ENCODE measurements around the gene HIP1. TPM values are rescaled to one million over a fixed set of nuclear protein-coding genes. Genes with fewer than 3 reads are reported as not detected.
"Not testable (repeated sequence)": the region's sequence is repeated elsewhere in the genome, so short reads cannot be mapped to it uniquely, and the experiment has no call there.

HIP1 gene
- total and polyA plus RNA-seq, 5 experiments from 2014 or later = 0.13 to 2.1 (median 1.6) TPM

DNA sequence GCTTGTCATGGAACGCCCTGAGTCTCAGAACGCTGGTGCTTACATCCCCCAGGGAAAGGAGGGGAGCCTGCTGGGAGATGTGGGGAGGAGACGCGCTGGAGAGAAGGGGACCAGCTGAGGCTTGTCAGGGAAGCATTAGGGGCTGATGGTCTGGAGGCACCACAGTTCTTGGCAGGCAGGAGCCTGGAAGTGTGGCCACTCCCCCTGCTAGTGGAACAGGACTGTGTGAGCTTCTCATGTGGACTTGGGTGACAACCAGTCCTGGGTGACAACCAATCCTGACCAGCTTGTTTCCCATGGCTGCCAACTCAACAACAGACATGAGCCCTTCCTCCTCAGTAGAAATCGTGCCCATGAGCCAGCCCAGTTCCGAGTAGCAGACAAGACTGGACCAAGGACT, 158.8 kb downstream of the HIP1 start:
- Mint-ChIP-seq H3K4me3 (no peak overlapping the region), H3K9me3 (no peaks in the 10 kb centered on the region), H3K27ac (peak overlapping the region in 1 of 10 donors; percentile 6), H3K4me1 (no peaks in the 10 kb centered on the region), H3K27me3 (no peaks in the 10 kb centered on the region), H3K36me3 (no peaks in the 10 kb centered on the region)
- no peak for ATAC-seq
- no peak for DNase-seq
- POLR2A ChIA-PET = no interaction called here

DNA sequence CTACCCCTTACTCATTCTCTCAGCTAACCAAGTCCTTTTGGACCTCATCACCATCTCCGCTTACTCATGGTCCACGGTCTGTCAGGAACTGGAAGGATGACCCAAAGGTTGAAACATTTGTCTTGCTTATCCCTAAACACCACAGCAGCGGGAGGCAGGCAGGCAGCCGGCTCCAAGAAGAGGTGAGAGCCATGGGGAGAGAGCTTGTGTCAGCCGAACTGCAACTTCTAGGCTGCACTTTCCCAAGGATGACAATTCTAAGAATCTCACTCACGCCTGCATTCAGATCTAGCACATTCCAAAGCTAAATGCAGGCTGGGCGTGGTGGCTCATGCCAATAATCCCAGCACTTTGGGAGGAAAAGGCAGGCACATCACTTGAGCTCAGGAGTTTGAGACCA, 160.7 kb downstream of the HIP1 start:
- no peak for DNase-seq
- H3K36me3 Mint-ChIP-seq = no peaks in the 10 kb centered on the region
- POLR2A ChIA-PET = no interaction called here
- H3K27ac Mint-ChIP-seq = peak overlapping the region in 1 of 10 donors; percentile 22
- no peak overlapping the region for H3K4me3 Mint-ChIP-seq
- ATAC-seq = no peak
- H3K4me1 Mint-ChIP-seq = peaks cover 0 to 3% (median 0%) of the 10 kb centered on the region in 4 donors
- H3K27me3 Mint-ChIP-seq = no peaks in the 10 kb centered on the region
- H3K9me3 Mint-ChIP-seq = no peaks in the 10 kb centered on the region

DNA sequence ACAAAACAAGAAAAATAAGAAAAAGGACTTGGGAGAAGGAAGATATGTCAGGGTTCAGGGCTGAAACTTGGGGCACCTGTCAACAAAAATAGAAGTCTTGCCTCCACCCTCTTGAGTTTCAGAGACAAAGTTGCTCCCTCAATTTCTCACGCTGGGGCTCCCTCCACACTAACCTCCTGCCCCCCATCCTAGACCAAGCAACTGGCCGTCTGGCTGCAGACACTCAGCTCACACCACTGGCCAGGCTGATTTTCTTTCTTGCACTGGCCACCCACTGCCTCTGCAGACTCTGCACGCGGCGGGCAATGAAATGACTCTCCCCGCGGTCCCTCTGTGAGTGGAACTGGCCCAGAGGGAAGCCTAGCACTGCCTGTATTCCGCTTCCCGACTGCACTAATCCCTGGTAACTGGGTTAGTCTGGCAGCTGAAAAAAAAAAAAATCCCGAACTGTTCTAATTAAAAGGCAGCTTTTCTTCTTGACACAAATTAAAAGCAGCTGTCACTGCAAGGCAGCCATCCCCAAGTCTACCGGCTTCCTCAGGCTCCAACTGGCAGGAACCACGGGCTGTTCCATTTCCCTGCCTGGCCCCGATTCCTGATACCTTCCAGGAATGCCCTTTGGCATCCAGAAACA, 163.1 kb downstream of the HIP1 start:
- POLR2A ChIA-PET = no interaction called here
- no peaks in the 10 kb centered on the region for H3K36me3 Mint-ChIP-seq
- ATAC-seq (no peak), DNase-seq (peak in 1 of 10 donors; percentile 30)
- no peak overlapping the region for H3K4me3 Mint-ChIP-seq
- peak overlapping the region in 1 of 10 donors; percentile 50 for H3K27ac Mint-ChIP-seq
- no peaks in the 10 kb centered on the region for H3K27me3 Mint-ChIP-seq
- H3K4me1 Mint-ChIP-seq = peaks cover 0 to 3% (median 0%) of the 10 kb centered on the region in 4 donors
- H3K9me3 Mint-ChIP-seq = no peaks in the 10 kb centered on the region

GRCh38 chr7:75573477-75574019, 165.2 kb downstream of the HIP1 start:
- POLR2A ChIA-PET = no interaction called here
- Mint-ChIP-seq H3K4me3 (no peak overlapping the region), H3K9me3 (no peaks in the 10 kb centered on the region), H3K27me3 (no peaks in the 10 kb centered on the region), H3K4me1 (peaks cover 0 to 4% (median 1%) of the 10 kb centered on the region in 4 donors), H3K36me3 (no peaks in the 10 kb centered on the region), H3K27ac (no peak overlapping the region)
- DNase-seq (no peak), ATAC-seq (no peak)

- H3K27me3 Mint-ChIP-seq = no peaks in the 10 kb centered on the region
- ATAC-seq (no peak), DNase-seq (no peak)
- H3K27ac Mint-ChIP-seq = no peak overlapping the region
- H3K4me3 Mint-ChIP-seq = no peak overlapping the region
- POLR2A ChIA-PET = no interaction called here
- H3K4me1 Mint-ChIP-seq = peaks cover 0 to 4% (median 1%) of the 10 kb centered on the region in 4 donors
- no peaks in the 10 kb centered on the region for H3K9me3 Mint-ChIP-seq
- no peaks in the 10 kb centered on the region for H3K36me3 Mint-ChIP-seq
These were observed 165.9 kb downstream of the HIP1 start for GRCh38 chr7:75572814-75573213.

- Mint-ChIP-seq H3K27me3 (no peaks in the 10 kb centered on the region), H3K4me3 (no peak overlapping the region), H3K4me1 (peaks cover 0 to 4% (median 1%) of the 10 kb centered on the region in 4 donors), H3K9me3 (no peaks in the 10 kb centered on the region), H3K27ac (no peak overlapping the region), H3K36me3 (no peaks in the 10 kb centered on the region)
- DNase-seq (no peak), ATAC-seq (no peak)
- POLR2A ChIA-PET = no interaction called here
These were observed 166.3 kb downstream of the HIP1 start for GRCh38 chr7:75572396-75572795.

GRCh38 chr7:75571209-75571608, 167.5 kb downstream of the HIP1 start:
- H3K36me3 Mint-ChIP-seq = no peaks in the 10 kb centered on the region
- ATAC-seq (no peak), DNase-seq (no peak)
- no peak overlapping the region for H3K27ac Mint-ChIP-seq
- H3K4me1 Mint-ChIP-seq = peaks cover 0 to 4% (median 1%) of the 10 kb centered on the region in 4 donors
- H3K27me3 Mint-ChIP-seq = no peaks in the 10 kb centered on the region
- POLR2A ChIA-PET = no interaction called here
- no peaks in the 10 kb centered on the region for H3K9me3 Mint-ChIP-seq
- no peak overlapping the region for H3K4me3 Mint-ChIP-seq

- peak overlapping the region in 1 of 10 donors; percentile 5 for H3K27ac Mint-ChIP-seq
- DNase-seq, POLR2A ChIA-PET, H3K4me3 Mint-ChIP-seq, H3K36me3 Mint-ChIP-seq, H3K4me1 Mint-ChIP-seq, ATAC-seq, H3K27me3 Mint-ChIP-seq, H3K9me3 Mint-ChIP-seq: not testable (repeated sequence)
These were observed 169.0 kb downstream of the HIP1 start for GRCh38 chr7:75569629-75570282.

GRCh38 chr7:75567948-75568595, 170.7 kb downstream of the HIP1 start:
- no peaks in the 10 kb centered on the region for H3K27me3 Mint-ChIP-seq
- POLR2A ChIA-PET = no interaction called here
- no peak for DNase-seq
- H3K4me3 Mint-ChIP-seq = no peak overlapping the region
- H3K4me1 Mint-ChIP-seq = peaks cover 0 to 4% (median 0%) of the 10 kb centered on the region in 4 donors
- H3K9me3 Mint-ChIP-seq = peaks cover 0 to 14% (median 6%) of the 10 kb centered on the region in 9 donors
- H3K36me3 Mint-ChIP-seq = peaks cover 0 to 9% (median 4%) of the 10 kb centered on the region in 3 donors
- ATAC-seq = no peak
- peak overlapping the region in 1 of 10 donors; percentile 22 for H3K27ac Mint-ChIP-seq

DNA sequence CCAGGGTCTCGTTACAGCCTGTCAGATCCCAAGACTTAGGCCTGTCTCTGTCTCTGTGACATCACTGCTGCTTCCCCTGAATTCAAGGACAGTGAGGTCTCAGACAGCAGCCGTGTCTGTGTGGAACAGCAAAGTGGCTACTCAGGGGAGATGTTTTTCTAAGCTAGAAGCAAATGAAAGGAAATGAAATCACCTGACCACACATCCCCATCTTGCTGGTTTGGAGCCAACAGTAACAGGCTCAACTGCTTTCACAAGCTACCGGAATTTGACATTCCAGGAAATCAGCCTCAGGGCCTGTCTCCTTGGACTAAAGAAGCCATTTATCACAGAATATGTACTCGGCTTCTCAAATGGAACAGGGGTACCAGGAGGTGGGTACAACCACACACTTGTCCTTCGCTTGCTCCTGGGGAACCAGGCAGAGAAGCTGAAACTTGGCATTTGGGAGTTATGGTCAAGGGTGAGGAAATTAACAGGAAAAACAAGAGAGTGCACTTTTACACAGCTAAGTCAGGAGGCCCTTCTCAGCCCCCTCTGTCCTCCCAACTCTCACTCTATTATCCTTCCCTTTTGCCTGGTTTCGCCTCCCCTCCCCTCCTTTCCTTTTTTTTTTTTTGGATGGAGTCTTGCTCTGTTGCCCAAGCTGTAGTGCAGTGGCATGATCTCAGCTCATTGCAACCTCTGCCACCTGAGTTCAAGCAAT, 173.5 kb downstream of the HIP1 start:
- H3K36me3 Mint-ChIP-seq = peaks cover 12 to 35% (median 13%) of the 10 kb centered on the region in 3 donors
- no peak for DNase-seq
- peaks cover 0 to 33% (median 13%) of the 10 kb centered on the region in 9 donors for H3K9me3 Mint-ChIP-seq
- H3K27ac Mint-ChIP-seq = no peak overlapping the region
- no peak overlapping the region for H3K4me3 Mint-ChIP-seq
- no peak for ATAC-seq
- H3K4me1 Mint-ChIP-seq = peaks cover 0 to 4% (median 0%) of the 10 kb centered on the region in 4 donors
- no peaks in the 10 kb centered on the region for H3K27me3 Mint-ChIP-seq
- POLR2A ChIA-PET = no interaction called here

- POLR2A ChIA-PET = no interaction called here
- no peak overlapping the region for H3K27ac Mint-ChIP-seq
- ATAC-seq (no peak), DNase-seq (no peak)
- H3K36me3 Mint-ChIP-seq = peaks cover 12 to 35% (median 13%) of the 10 kb centered on the region in 3 donors
- H3K4me1 Mint-ChIP-seq = no peaks in the 10 kb centered on the region
- H3K27me3 Mint-ChIP-seq = no peaks in the 10 kb centered on the region
- no peak overlapping the region for H3K4me3 Mint-ChIP-seq
- peaks cover 0 to 33% (median 13%) of the 10 kb centered on the region in 9 donors for H3K9me3 Mint-ChIP-seq
These were observed 175.6 kb downstream of the HIP1 start for GRCh38 chr7:75563171-75563570.

DNA sequence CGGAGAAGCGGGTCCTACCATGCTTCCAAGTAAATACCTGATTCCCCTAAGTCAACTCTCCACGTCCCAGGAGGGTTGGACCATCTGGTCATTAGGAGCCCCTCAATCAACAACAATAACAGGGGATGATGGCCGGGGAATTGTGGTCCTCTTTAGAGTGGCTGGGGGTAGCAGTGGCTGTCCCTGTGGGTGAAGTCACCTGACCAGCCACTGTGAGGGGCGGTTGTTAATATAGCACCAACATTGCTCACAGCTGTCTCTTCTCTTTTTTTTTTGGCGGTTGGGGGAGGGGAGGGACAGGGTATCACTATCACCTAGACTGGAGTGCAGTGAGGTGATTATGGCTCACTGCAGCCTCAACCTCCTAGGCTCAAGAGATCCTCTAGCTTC, 178.8 kb downstream of the HIP1 start:
- no peaks in the 10 kb centered on the region for H3K4me1 Mint-ChIP-seq
- no peak for ATAC-seq
- no peak overlapping the region for H3K4me3 Mint-ChIP-seq
- H3K27ac Mint-ChIP-seq = no peak overlapping the region
- no peak for DNase-seq
- POLR2A ChIA-PET = interaction anchor here (0.6 kb wide), 1 partner anchor 19 kb away, joined by 3 read pairs; no protein-coding TSS in a partner anchor
- peaks cover 12 to 35% (median 13%) of the 10 kb centered on the region in 3 donors for H3K36me3 Mint-ChIP-seq
- no peaks in the 10 kb centered on the region for H3K27me3 Mint-ChIP-seq
- peaks cover 0 to 33% (median 13%) of the 10 kb centered on the region in 9 donors for H3K9me3 Mint-ChIP-seq

Data from naive thymus-derived CD8-positive, alpha-beta T cell (primary cell).